ENCODE results near the gene PPP1R16B.
A peak's percentile ranks its signal among the peaks of the same experiment; 100 is the strongest.

Gene PPP1R16B

DNA sequence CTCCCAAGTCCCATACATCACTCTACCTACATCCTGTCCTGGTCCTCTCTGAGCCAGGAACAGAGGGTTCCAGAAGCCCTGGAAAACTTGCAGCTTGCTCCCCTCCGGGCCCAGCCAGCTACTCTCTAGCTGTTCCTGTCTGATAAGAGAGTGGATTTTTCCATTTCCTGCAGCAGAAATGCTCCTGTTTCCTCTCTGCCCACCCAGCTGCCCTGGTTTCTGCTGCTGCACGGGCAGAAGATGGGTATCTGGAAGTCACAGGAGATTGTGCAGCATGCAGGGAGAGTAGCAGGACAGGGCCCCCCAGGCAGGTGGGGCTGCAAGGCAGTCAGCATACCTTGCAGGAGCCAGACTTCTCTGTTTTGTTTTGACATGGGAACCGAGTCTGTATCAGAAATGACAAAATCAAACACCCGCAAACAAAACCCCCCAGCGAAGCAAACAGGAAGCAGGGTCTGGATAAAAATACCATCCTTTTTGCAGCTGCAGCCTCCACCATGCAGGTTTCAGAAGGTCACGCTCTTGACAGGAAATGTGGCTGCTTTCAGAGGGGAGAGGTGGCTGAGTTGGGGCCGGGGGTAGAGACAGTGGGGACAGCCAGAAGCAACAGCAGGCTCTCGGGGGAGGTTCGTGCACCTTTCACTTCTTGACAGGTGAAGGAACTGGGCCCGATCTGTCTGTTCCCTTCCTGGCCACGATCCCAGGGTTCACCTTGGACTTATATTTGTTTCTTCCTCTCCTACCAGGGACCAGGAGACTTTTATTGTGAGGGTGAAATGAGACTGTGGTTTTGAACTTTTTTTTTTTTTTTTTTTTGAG is 69.9 kb downstream of the PPP1R16B start:
- peak; percentile 36 to 47 for DNase-seq (ENCODE audit: low read depth in 2 of 2)

GRCh38 chr20:38877483-38877882 is 72.0 kb downstream of the PPP1R16B start:
- no peak for DNase-seq (ENCODE audit: low read depth in 2 of 2)

DNA sequence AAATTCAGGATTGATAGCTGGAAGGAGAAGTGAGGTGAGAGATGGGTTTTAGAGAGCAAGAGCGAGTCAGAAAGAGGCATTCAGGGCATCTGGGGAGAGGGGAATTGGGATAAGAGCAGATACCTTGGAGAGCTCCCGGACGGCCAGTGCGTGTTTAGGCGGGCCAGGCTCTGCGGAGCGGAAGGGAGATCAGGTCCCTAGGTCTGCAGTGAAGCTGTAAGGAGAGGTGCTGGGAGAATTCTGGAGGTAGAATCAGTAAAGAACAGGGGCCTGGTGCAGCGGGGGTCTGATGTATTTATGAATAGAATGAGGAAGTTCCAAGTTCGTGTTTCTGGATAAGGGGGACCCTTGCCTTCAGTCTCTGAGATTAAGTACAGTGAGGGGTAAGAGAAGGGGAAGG is 73.4 kb downstream of the PPP1R16B start:
- no peak for DNase-seq (ENCODE audit: low read depth in 2 of 2)

GRCh38 chr20:38880952-38881735 is 75.6 kb downstream of the PPP1R16B start:
- DNase-seq (ENCODE audit: low read depth in 2 of 2) = no peak

DNA sequence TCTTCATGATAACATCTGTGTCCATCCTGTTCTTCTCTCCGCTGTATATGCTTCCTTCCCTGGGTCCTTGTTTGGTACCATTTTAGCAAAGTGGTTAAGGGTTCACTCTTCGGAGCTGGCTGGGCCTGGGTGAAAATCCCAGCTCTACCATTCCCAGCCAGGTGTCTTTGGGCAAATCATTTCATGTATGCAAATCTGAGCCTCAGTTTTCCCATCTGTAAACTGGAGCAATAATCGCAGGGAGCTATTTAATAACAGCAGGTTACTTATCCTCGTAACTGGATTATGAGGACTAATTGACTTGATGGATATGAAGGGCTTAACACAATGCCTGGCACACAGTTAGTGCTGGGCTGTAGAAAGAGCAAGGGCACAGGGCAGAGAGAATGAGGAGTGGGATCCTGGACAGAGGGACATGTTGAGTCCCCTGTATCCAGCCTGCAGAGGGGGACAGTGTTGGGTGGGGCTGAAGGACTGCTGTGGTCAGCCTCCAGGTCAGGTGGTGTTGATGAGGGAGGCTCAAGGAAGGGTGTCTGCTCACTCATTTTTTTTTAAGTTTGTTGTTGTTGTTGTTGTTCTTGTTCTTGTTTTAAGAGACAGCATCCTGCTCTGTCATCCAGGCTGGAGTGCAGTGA is 76.4 kb downstream of the PPP1R16B start:
- no peak for DNase-seq (ENCODE audit: low read depth in 2 of 2)

DNA sequence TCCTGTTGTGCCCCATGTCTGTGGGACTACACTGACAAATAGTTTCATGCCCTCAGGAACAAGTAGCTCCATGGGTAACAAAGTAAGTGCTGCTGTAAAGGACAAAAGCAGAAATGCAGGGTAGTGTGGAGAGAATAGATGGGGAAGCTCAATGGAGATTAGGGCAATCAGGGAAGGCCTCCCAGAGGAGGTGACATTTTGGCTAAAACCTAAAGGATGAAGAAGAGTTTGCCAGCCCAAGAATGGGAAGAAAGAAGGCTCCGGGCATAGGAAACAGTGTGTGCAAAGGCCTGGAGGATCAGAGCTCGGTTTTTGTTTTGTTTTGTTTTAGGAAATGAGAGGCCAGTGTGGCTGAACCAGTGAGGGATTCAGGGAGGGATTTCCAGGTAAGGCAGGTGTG is 77.1 kb downstream of the PPP1R16B start:
- no peak for DNase-seq (ENCODE audit: low read depth in 2 of 2)

DNA sequence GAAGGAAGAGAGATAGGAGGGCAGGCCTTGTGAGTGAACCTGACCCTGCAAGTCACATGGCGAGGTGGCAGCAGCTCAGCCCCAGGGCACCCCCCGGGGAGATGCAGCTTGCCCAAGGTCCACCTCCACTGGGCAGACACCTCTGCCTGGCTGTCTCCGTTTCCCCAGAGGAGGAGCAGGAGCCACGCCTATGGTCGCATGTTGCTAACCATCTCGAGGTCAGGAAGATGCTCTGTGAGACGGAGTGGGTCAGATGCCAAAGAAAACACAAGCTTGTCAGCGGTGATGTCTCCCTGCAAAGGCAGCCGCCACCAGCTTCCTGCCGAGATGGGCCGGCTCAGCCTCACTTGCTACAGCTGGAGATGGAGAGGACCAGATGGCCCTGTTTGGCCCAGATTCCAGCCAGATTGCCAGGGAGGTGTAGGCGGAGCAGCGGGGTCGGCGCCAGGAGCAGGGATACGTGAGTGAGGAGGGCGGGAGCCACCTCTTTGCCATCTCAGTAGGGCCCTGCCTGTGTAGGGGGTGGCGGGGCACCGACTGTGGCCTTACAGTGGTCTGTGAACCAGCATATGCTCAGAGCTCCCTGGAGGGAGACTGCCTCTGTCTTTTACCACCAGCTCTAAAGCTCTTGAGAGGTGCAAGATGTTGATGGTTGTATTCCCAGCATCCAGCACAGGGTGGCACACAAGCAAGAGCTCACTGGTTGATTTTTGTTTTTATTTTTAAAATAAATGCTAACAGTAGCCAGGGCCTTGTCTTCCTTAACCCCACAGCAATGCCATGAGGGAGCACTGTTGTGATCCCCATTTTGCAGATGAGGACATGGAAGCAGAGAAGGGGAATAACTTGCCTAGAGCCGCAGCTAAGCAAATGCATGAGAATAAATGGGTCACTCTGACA is 77.8 kb downstream of the PPP1R16B start:
- no peak for DNase-seq (ENCODE audit: low read depth in 2 of 2)

DNA sequence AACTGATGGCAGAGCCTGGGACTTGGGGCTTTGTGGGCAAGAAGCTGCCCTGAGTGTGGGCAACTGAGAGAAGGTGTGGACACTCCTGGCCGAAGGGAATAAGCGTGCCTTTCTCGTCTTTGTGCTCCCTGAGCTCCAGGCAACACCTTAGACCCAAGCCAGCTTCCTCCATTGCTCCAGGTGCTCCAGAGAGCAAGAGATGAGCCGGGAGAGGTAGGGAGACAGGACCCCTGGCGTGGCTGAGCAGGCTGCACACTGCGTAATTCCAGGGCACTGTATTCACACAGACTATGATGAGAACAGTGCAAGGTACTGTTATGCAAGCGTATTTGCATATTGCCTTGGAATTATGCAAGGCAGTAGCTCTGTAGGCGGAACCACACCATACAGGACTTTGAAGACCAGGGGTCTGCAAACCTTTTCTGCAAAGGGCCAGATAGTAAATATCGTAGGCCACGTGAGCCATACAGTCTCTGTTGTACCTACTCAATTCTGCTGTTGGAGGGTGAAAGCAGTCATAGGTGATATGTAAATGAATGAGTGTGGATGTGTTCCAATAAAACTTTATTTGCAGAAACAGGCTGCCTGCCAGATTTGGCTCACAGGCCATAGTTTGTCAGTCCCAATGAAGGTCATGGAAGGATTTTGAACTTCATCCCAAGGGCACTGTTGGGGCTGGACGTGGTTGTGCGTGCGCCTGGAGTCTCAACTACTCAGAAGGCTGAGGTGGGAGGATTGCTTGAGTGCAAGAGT is 78.7 kb downstream of the PPP1R16B start:
- DNase-seq (ENCODE audit: low read depth in 2 of 2) = no peak

GRCh38 chr20:38885357-38885756 is 79.9 kb downstream of the PPP1R16B start:
- DNase-seq (ENCODE audit: low read depth in 2 of 2) = no peak

DNA sequence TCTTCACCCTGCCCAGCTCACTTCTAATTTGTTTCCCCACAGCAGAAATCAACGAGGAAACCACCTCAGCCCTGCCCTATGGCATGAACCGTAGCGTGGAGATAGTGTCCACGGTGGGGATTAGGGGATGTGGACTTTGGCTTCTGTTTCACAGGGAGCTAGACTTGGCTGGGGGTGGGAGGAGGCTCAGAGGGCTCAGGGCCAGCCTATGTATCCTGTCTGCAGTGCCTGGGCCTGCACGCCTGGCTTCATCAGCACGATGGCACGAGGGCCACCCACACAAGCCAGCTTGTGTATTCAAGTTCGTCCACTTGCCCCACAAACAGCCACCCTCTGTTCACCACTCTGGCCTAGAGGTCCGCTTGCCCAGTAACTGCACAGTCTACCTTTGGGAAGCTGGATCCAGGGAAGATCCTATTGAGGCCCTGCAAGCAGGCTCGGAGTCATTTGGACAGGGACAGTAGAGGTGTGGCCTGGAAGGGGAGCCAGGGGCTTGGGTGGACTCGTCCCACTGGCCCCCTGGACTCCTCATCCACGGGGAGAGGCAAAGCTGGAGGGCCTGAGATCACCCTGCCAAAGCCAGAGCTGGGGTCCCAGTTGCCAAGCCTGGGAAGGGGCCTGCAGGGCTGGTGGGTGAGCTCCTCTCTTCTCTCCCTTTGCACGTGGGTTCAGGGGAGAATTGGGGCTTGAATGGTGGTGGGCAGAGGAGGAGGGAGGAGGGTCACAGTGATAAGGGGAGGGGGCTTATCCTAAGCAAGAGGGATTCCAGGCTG is 82.7 kb downstream of the PPP1R16B start:
- DNase-seq (ENCODE audit: low read depth in 2 of 2) = no peak

DNA sequence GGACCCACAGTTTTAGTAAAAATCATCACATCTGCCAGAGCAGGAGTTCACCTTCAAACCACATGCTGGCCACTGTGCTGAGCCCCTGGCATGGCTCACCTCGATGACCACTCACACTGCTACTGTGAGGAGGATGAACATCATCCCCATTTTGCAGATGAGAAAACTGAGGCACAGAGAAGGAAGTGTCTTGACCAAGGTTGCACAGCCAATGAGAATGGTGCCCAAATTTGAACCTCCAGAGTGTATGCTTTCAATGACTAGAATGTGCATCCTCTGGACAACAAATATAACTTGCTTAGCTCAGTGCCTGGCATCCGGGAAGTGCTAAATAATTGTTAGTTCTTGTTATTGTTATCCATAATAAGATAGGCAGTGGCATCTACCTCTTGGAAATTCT is 83.6 kb downstream of the PPP1R16B start:
- no peak for DNase-seq (ENCODE audit: low read depth in 2 of 2)

GRCh38 chr20:38889792-38890496 is 84.4 kb downstream of the PPP1R16B start:
- DNase-seq (ENCODE audit: low read depth in 2 of 2) = no peak

- DNase-seq (ENCODE audit: low read depth in 2 of 2) = no peak
These were observed 85.0 kb downstream of the PPP1R16B start for GRCh38 chr20:38890497-38890818.

DNA sequence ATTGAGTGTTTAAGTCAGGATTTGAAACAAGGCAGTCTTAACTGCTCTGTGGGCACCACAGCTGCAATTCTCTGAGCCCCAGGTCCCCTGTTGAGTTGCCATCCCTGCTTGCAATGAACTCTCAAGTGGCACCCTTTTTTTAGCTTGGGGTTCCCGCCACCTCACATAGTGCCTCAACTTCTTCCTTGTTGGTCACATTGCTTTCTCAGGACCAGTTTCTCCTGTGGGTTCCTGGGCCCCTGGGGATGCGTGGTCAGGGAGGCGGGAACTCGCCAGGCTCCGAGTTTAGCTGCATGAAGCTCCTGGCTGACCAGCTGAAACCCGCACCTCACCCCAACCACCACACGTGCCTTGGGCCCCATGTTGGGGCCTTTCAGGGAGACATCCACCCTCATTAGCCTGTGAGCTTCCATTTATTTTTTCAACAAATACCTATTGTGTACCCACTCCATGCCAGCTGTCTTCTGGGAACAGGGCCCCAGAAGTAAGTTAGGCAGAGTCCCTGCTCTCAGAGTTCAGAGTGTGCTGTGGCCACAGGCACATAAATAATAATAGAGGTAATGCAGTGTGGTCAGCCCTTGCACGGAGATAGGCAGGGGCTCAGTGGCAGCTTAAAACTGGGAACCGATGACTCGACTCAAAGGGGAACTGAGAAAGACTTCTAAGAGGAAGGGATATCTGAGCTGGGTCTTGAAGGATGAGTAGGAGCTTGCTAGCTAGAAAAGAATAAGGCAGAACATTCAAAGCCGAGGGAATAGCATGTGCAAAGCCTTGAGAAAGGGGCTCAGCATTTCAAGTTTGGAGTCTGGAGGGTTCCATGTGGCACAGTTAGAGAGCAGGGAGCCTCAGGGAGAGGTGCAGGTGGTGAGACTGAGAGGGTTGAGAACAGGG is 86.8 kb downstream of the PPP1R16B start:
- DNase-seq (ENCODE audit: low read depth in 2 of 2) = no peak

- DNase-seq (ENCODE audit: low read depth in 2 of 2) = no peak
These were observed 87.6 kb downstream of the PPP1R16B start for GRCh38 chr20:38893056-38893564.

DNA sequence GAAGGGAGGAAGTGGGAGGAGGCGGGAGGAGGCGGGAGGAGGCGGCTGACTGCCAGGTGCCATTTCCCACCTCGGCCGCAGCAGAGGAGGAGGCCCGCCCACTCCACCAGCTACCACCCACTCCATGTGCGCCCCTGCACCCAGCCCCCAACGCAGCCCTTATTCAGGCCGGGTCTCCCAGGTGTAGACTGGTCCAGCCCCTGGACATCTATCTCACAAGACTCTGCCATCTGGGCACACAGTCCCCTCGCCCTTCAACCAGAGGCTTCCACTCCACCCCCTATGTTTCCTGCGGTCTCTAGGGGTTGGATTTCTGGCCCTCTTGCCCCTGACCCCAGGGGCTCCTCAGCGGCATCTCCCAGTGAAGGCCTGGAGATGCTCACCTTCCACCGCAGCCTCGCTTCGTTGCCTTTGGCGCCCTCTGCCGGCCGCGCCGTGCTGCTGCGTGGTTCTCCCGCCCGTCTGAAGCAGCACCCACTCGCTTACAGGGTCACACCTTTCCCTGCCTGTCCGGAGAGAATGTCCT is 88.1 kb downstream of the PPP1R16B start:
- DNase-seq (ENCODE audit: low read depth in 2 of 2) = peak; percentile 72 to 74

GRCh38 chr20:38894091-38894847 is 88.8 kb downstream of the PPP1R16B start:
- DNase-seq (ENCODE audit: low read depth in 2 of 2) = no peak

All from stimulated activated CD8-positive, alpha-beta memory T cell treated with anti-CD3 and anti-CD28 coated beads, Interleukin-2, amount 100 ng/mL, for 1 hour (primary cell).